Measurements from ENCODE around the gene NALCN. TPM values are rescaled to one million over a fixed set of nuclear protein-coding genes. Genes with fewer than 3 reads are reported as not detected.

NALCN gene
- total RNA-seq, 4 donors from 2014 or later, result 0.32 to 0.41 TPM; not detected in 2

- no peaks in the 10 kb centered on the region for H3K9me3 ChIP-seq
- H3K4me1 ChIP-seq, result no peaks in the 10 kb centered on the region
- in situ Hi-C loops (cut with MboI; ENCODE audit: low pct_ligation_motif_present in 1 of 4, low pct_unique_long_range_greater_than_20kb in 1 of 4, low sequenced_read_pairs in 3 of 4), result no loop called here
- no peak overlapping the region for H3K27ac ChIP-seq
- WGBS, 2 donors (ENCODE audit: low coverage in 1 of 2), result 41 to 52% methylated on average over 2 of the region's 2 CpGs
- intact Hi-C loops (cut with DNase I; ENCODE audit: low total_unique reads), result no loop called here
- TF ChIP-seq POLR2A (IDR thresholded peaks at IDR 0.05) (no peak), CTCF (IDR thresholded peaks at IDR 0.05) (no peak)
- no peaks in the 10 kb centered on the region for H3K27me3 ChIP-seq
- DNase-seq, result no peak
- H3K36me3 ChIP-seq, result no peaks in the 10 kb centered on the region
- no peak overlapping the region for H3K4me3 ChIP-seq
These were observed 115.8 kb downstream of the NALCN start for GRCh38 chr13:101300531-101300930.

- no peaks in the 10 kb centered on the region for H3K27me3 ChIP-seq
- no peaks in the 10 kb centered on the region for H3K36me3 ChIP-seq
- H3K9me3 ChIP-seq, result no peaks in the 10 kb centered on the region
- no peaks in the 10 kb centered on the region for H3K4me1 ChIP-seq
- TF ChIP-seq POLR2AphosphoS5 (IDR thresholded peaks at IDR 0.05) (no peak), EP300 (IDR thresholded peaks at IDR 0.05; ENCODE audit: low read depth) (no peak), CTCF (IDR thresholded peaks at IDR 0.05) (no peak), POLR2A (IDR thresholded peaks at IDR 0.05) (no peak)
- WGBS, 2 donors (ENCODE audit: low coverage in 1 of 2), result 86% methylated on average over 4 of the region's 4 CpGs; no CpG with 5 or more reads in 1 of the 2 donors
- H3K4me3 ChIP-seq, result no peak overlapping the region
- intact Hi-C loops (cut with DNase I; ENCODE audit: low total_unique reads), result no loop called here
- H3K27ac ChIP-seq, result no peak overlapping the region
- DNase-seq, result no peak
- in situ Hi-C loops (cut with MboI; ENCODE audit: low pct_ligation_motif_present in 1 of 4, low pct_unique_long_range_greater_than_20kb in 1 of 4, low sequenced_read_pairs in 3 of 4), result no loop called here
These were observed 117.8 kb downstream of the NALCN start for GRCh38 chr13:101298517-101298916.

- TF ChIP-seq EP300 (IDR thresholded peaks at IDR 0.05; ENCODE audit: low read depth) (no peak), POLR2A (IDR thresholded peaks at IDR 0.05) (no peak), CTCF (IDR thresholded peaks at IDR 0.05) (no peak), POLR2AphosphoS5 (IDR thresholded peaks at IDR 0.05) (no peak)
- Histone ChIP-seq H3K4me1 (no peaks in the 10 kb centered on the region), H3K27me3 (no peaks in the 10 kb centered on the region), H3K4me3 (no peak overlapping the region), H3K36me3 (no peaks in the 10 kb centered on the region), H3K9me3 (no peaks in the 10 kb centered on the region), H3K27ac (no peak overlapping the region)
- in situ Hi-C loops (cut with MboI; ENCODE audit: low pct_ligation_motif_present in 1 of 4, low pct_unique_long_range_greater_than_20kb in 1 of 4, low sequenced_read_pairs in 3 of 4) (no loop called here), intact Hi-C loops (cut with DNase I; ENCODE audit: low total_unique reads) (no loop called here)
- 75 to 88% methylated on average over 1 of the region's 1 CpG for WGBS, 2 donors (ENCODE audit: low coverage in 1 of 2)
- DNase-seq, result no peak
These were observed 118.5 kb downstream of the NALCN start for GRCh38 chr13:101297794-101298193.

GRCh38 chr13:101292711-101293110, 123.6 kb downstream of the NALCN start:
- intact Hi-C loops (cut with DNase I; ENCODE audit: low total_unique reads), result no loop called here
- no peaks in the 10 kb centered on the region for H3K9me3 ChIP-seq
- no peaks in the 10 kb centered on the region for H3K27me3 ChIP-seq
- no peaks in the 10 kb centered on the region for H3K4me1 ChIP-seq
- H3K36me3 ChIP-seq, result no peaks in the 10 kb centered on the region
- no peak overlapping the region for H3K4me3 ChIP-seq
- 86 to 100% methylated on average over 1 of the region's 1 CpG for WGBS, 2 donors (ENCODE audit: low coverage in 1 of 2)
- in situ Hi-C loops (cut with MboI; ENCODE audit: low pct_ligation_motif_present in 1 of 4, low pct_unique_long_range_greater_than_20kb in 1 of 4, low sequenced_read_pairs in 3 of 4), result no loop called here
- DNase-seq, result no peak
- TF ChIP-seq POLR2A (IDR thresholded peaks at IDR 0.05), result no peak
- no peak for TF ChIP-seq EP300 (IDR thresholded peaks at IDR 0.05; ENCODE audit: low read depth)
- no peak for TF ChIP-seq CTCF (IDR thresholded peaks at IDR 0.05)
- no peak for TF ChIP-seq POLR2AphosphoS5 (IDR thresholded peaks at IDR 0.05)
- H3K27ac ChIP-seq, result no peak overlapping the region
